GM18873 (cell line): ENCODE results near the gene UCN.
"Not testable (repeated sequence)": the region's sequence is repeated elsewhere in the genome, so short reads cannot be mapped to it uniquely, and the experiment has no call there.

ENCODE experiments used
- ATAC-seq: cut with Tn5 transposase; IDR thresholded peaks from one replicate; pipeline ENCODE4 v1.9.1; 2021; ENCODE audit warnings: mild to moderate bottlenecking, moderate library complexity, moderate number of reproducible peaks; ENCODE audit not compliant: unreplicated experiment, low FRiP score

Gene UCN

GRCh38 chr2:27315122-27315521 lies 6.9 kb upstream of the UCN start:
- ATAC-seq, result no peak

GRCh38 chr2:27314709-27315108 lies 6.5 kb upstream of the UCN start:
- no peak for ATAC-seq

GRCh38 chr2:27313882-27314645 lies 5.8 kb upstream of the UCN start:
- no peak for ATAC-seq

- ATAC-seq, result no peak
These were observed 3.9 kb upstream of the UCN start for GRCh38 chr2:27312152-27312551.

- ATAC-seq, result no peak
These were observed 1.4 kb upstream of the UCN start for GRCh38 chr2:27309651-27310050.

GRCh38 chr2:27307545-27308358 lies 493 bp downstream of the UCN start:
- no peak for ATAC-seq

GRCh38 chr2:27307287-27307544 lies 1.0 kb downstream of the UCN start:
- no peak for ATAC-seq

- ATAC-seq, result no peak
These were observed 1.5 kb downstream of the UCN start for GRCh38 chr2:27306573-27307286.

- ATAC-seq, result no peak
These were observed 2.1 kb downstream of the UCN start for GRCh38 chr2:27306136-27306535.

GRCh38 chr2:27305516-27305915 lies 2.7 kb downstream of the UCN start:
- ATAC-seq, result no peak

GRCh38 chr2:27304488-27305240 lies 3.6 kb downstream of the UCN start:
- no peak for ATAC-seq

- ATAC-seq, result no peak
These were observed 4.9 kb downstream of the UCN start for GRCh38 chr2:27303093-27304025.

GRCh38 chr2:27300606-27301005 lies 7.6 kb downstream of the UCN start:
- ATAC-seq, result not testable (repeated sequence)

- no peak for ATAC-seq
These were observed 9.7 kb downstream of the UCN start for GRCh38 chr2:27298391-27299080.

GRCh38 chr2:27297195-27297594 lies 11.1 kb downstream of the UCN start:
- ATAC-seq, result no peak

- no peak for ATAC-seq
These were observed 11.8 kb downstream of the UCN start for GRCh38 chr2:27296481-27296880.

- no peak for ATAC-seq
These were observed 13.3 kb downstream of the UCN start for GRCh38 chr2:27294928-27295327.

GRCh38 chr2:27291865-27292264 lies 16.4 kb downstream of the UCN start:
- no peak for ATAC-seq

GRCh38 chr2:27290549-27290948 lies 17.7 kb downstream of the UCN start:
- no peak for ATAC-seq
